Effector CD8-positive, alpha-beta T cell (primary cell): ENCODE data around the gene IGF1R.

Source experiments
- DNase-seq: peaks from one replicate; lab custom pipeline; 2025; lab: John Stamatoyannopoulos, UW

The IGF1R gene

GRCh38 chr15:98745650-98746374 is 97.5 kb downstream of the IGF1R start:
- no peak for DNase-seq

- no peak for DNase-seq
Measured at GRCh38 chr15:98746375-98747155, 98.2 kb downstream of the IGF1R start.

GRCh38 chr15:98751767-98752166 is 103.4 kb downstream of the IGF1R start:
- DNase-seq = no peak

- DNase-seq = no peak
Measured at GRCh38 chr15:98753726-98754656, 105.7 kb downstream of the IGF1R start.

- DNase-seq = no peak
Measured at GRCh38 chr15:98754657-98755022, 106.3 kb downstream of the IGF1R start.

- no peak for DNase-seq
Measured at GRCh38 chr15:98755138-98755537, 106.8 kb downstream of the IGF1R start.

GRCh38 chr15:98755781-98756180 is 107.4 kb downstream of the IGF1R start:
- no peak for DNase-seq

GRCh38 chr15:98758224-98758623 is 109.9 kb downstream of the IGF1R start:
- DNase-seq = no peak

GRCh38 chr15:98759277-98759676 is 110.9 kb downstream of the IGF1R start:
- no peak for DNase-seq

GRCh38 chr15:98760112-98760826 is 111.9 kb downstream of the IGF1R start:
- no peak for DNase-seq

GRCh38 chr15:98760975-98761374 is 112.6 kb downstream of the IGF1R start:
- no peak for DNase-seq

GRCh38 chr15:98763179-98763578 is 114.8 kb downstream of the IGF1R start:
- DNase-seq = no peak

- no peak for DNase-seq
Measured at GRCh38 chr15:98764291-98764690, 116.0 kb downstream of the IGF1R start.

GRCh38 chr15:98765610-98766009 is 117.3 kb downstream of the IGF1R start:
- DNase-seq = no peak

GRCh38 chr15:98767692-98768091 is 119.4 kb downstream of the IGF1R start:
- no peak for DNase-seq

GRCh38 chr15:98769867-98770266 is 121.5 kb downstream of the IGF1R start:
- no peak for DNase-seq

GRCh38 chr15:98770984-98771383 is 122.6 kb downstream of the IGF1R start:
- DNase-seq = no peak

- DNase-seq = no peak
Measured at GRCh38 chr15:98771541-98771940, 123.2 kb downstream of the IGF1R start.

- DNase-seq = no peak
Measured at GRCh38 chr15:98772895-98773294, 124.6 kb downstream of the IGF1R start.

GRCh38 chr15:98773616-98774015 is 125.3 kb downstream of the IGF1R start:
- DNase-seq = no peak

- no peak for DNase-seq
Measured at GRCh38 chr15:98774756-98775497, 126.6 kb downstream of the IGF1R start.
